HepG2 (cell line): Measurements from ENCODE around the gene MPP7. TPM values are rescaled to one million over a fixed set of nuclear protein-coding genes. Genes with fewer than 3 reads are reported as not detected.

Experiments used
- ATAC-seq: fragments of 200-7000 bp; cut with Tn5 transposase; 3 replicates; pipeline ENCODE4 v1.9.1; 2020; ENCODE audit warnings: mild to moderate bottlenecking, moderate library complexity
- BruUV-seq: library from RNA; stranded (reverse); fragments of 400-500 nt; replicated peaks from 2 replicates; lab custom pipeline; 2021; lab: Mats Ljungman, UMichigan
- CTCF ChIA-PET: fragments of 300-600 bp; formaldehyde crosslinking; extraction: SDS; loops from one replicate; lab custom pipeline; 2021; ENCODE audit warnings: low total read pairs, inconsistent platforms, low intra/inter-chr PET ratio; lab: Yijun Ruan, JAX
- POLR2A ChIA-PET: fragments of 350-600 bp; sonication (Branson Sonifier 250); formaldehyde crosslinking; loops from one replicate; lab custom pipeline; 2020; ENCODE audit warnings: antibody characterized with exemption, inconsistent platforms; lab: Yijun Ruan, JAX
- DNase-seq: peaks from one replicate; pipeline ENCODE4 v3.0.0-alpha.2; 2015; ENCODE audit warnings: low spot score
- FAIRE-seq: peaks from 3 replicates; lab custom pipeline; 2011; peaks lifted over from hg19 to GRCh38; lab: Jason Lieb, UNC
- H2AFZ ChIP-seq: one replicate; pipeline ENCODE4 v1.6.1; 2011; ENCODE audit warnings: low read length, inconsistent platforms
- H3K27ac ChIP-seq: fragments of 300-600 bp; 3 replicates; pipeline ENCODE4 v1.8.0; 2011; ENCODE audit warnings: mixed run types, mild to moderate bottlenecking, mixed read lengths, low read length, inconsistent platforms; ENCODE audit not compliant: insufficient read depth; ENCODE audit errors: extremely low read length
- H3K27me3 ChIP-seq, 2 experiments: fragments of 200-600 bp in 1 of 2; 2 replicates in 1 of 2; 3 replicates in 1 of 2; pipeline versions ENCODE4 v1.6.0 to v1.8.0; 2011; ENCODE audit warnings: low read length in 2 of 2, mild to moderate bottlenecking in 2 of 2, moderate library complexity in 2 of 2, inconsistent platforms in 1 of 2; ENCODE audit not compliant: insufficient read depth in 2 of 2, control insufficient read depth in 1 of 2
- H3K36me3 ChIP-seq, 2 experiments: fragments of 200-600 bp in 1 of 2; replicated peaks in 1 of 2; 2 replicates in 1 of 2; 3 replicates in 1 of 2; pipeline versions ENCODE4 v1.5.1 to v1.8.0; 2011; ENCODE audit warnings: low read length in 2 of 2, inconsistent platforms in 1 of 2; ENCODE audit not compliant: insufficient read depth in 2 of 2, control insufficient read depth in 1 of 2
- H3K4me1 ChIP-seq: 2 replicates; pipeline ENCODE4 v1.5.1; 2012; ENCODE audit warnings: low read length, inconsistent platforms; ENCODE audit not compliant: insufficient read depth
- H3K4me2 ChIP-seq: 2 replicates; pipeline ENCODE4 v1.6.0; 2011; ENCODE audit warnings: low read depth, low read length, inconsistent platforms
- H3K4me3 ChIP-seq, 3 experiments: fragments of 200-600 bp in 1 of 3; sonication (generic), shearing (Covaris generic) in 1 of 3; replicated peaks in 1 of 3; 2 replicates each; pipeline ENCODE4 v1.5.1; 2011 to 2016; ENCODE audit warnings: low read length in 3 of 3, inconsistent platforms in 2 of 3, low read depth in 2 of 3, mild to moderate bottlenecking in 2 of 3, control low read depth in 1 of 3, mixed read lengths in 1 of 3; ENCODE audit not compliant: insufficient read depth in 1 of 3
- H3K79me2 ChIP-seq: one replicate; pipeline ENCODE4 v1.6.1; 2011; ENCODE audit warnings: low read length, inconsistent platforms; ENCODE audit not compliant: insufficient read depth
- H3K9ac ChIP-seq: 2 replicates; pipeline ENCODE4 v1.6.0; 2011; ENCODE audit warnings: mild to moderate bottlenecking, low read depth, low read length, inconsistent platforms; ENCODE audit not compliant: insufficient read depth
- H3K9me3 ChIP-seq: 2 replicates; pipeline ENCODE4 v1.5.1; 2012; ENCODE audit warnings: mild to moderate bottlenecking, low read length
- H4K20me1 ChIP-seq: 2 replicates; pipeline ENCODE4 v1.6.0; 2011; ENCODE audit warnings: inconsistent platforms, mild to moderate bottlenecking, low read length, moderate library complexity; ENCODE audit not compliant: insufficient read depth
- DPF2 ChIP-seq: sonication (generic); formaldehyde crosslinking; IDR thresholded peaks from 2 replicates; pipeline ENCODE4 v1.4.0; 2020; ENCODE audit warnings: mild to moderate bottlenecking, low read depth, missing genetic modification reagents, borderline replicate concordance
- FIP1L1 ChIP-seq: fragments of 200-400 bp; formaldehyde crosslinking; IDR thresholded peaks from 2 replicates; pipeline ENCODE4 v1.6.1; 2018; ENCODE audit warnings: low read depth, mild to moderate bottlenecking, low read length, moderate library complexity, borderline replicate concordance; ENCODE audit not compliant: insufficient read depth
- HNF1A ChIP-seq, 2 experiments: sonication (generic) in 1 of 2; formaldehyde crosslinking in 1 of 2; IDR thresholded peaks; 2 replicates each; pipeline versions ENCODE4 v1.4.0 to v1.6.1; 2016 to 2020; ENCODE audit warnings: borderline replicate concordance in 1 of 2, low read depth in 1 of 2, mild to moderate bottlenecking in 1 of 2, missing genetic modification reagents in 1 of 2
- KMT2B ChIP-seq: IDR thresholded peaks from 2 replicates; pipeline ENCODE4 v1.6.1; 2016; ENCODE audit warnings: missing genetic modification reagents, missing compliant biosample characterization
- POLR2AphosphoS5 ChIP-seq: IDR thresholded peaks from 2 replicates; pipeline ENCODE4 v1.6.1; 2012; ENCODE audit warnings: low read depth, low read length
- RBAK ChIP-seq: sonication (generic); formaldehyde crosslinking; IDR thresholded peaks from 2 replicates; pipeline ENCODE4 v1.5.1; 2020; ENCODE audit warnings: mild to moderate bottlenecking, missing genetic modification reagents
- TAF15 ChIP-seq: fragments of 200-400 bp; formaldehyde crosslinking; IDR thresholded peaks from one replicate; pipeline ENCODE4 v1.6.1; 2018; ENCODE audit warnings: mild to moderate bottlenecking, low read depth, low read length; ENCODE audit not compliant: poor library complexity, severe bottlenecking
- YY1 ChIP-seq: IDR thresholded peaks from 2 replicates; pipeline ENCODE4 v1.6.1; 2011; ENCODE audit warnings: low read length, low read depth, moderate library complexity, mild to moderate bottlenecking; ENCODE audit not compliant: insufficient read depth, insufficient replicate concordance
- ZBTB14 ChIP-seq: sonication (generic); formaldehyde crosslinking; IDR thresholded peaks from 2 replicates; pipeline ENCODE4 v1.4.0; 2020; ENCODE audit warnings: missing genetic modification reagents
- ZBTB2 ChIP-seq: sonication (generic); formaldehyde crosslinking; IDR thresholded peaks from 2 replicates; pipeline ENCODE4 v1.8.0; 2022; ENCODE audit warnings: low read depth, missing genetic modification reagents
- ZFP91 ChIP-seq: sonication (generic); formaldehyde crosslinking; IDR thresholded peaks from 2 replicates; pipeline ENCODE4 v1.9.0; 2022; ENCODE audit warnings: missing genetic modification reagents, mild to moderate bottlenecking, borderline replicate concordance
- ZNF335 ChIP-seq: sonication (generic); formaldehyde crosslinking; IDR thresholded peaks from 2 replicates; pipeline ENCODE4 v1.4.0; 2020; ENCODE audit warnings: missing genetic modification reagents
- ZNF451 ChIP-seq: sonication (generic); formaldehyde crosslinking; IDR thresholded peaks from 2 replicates; pipeline ENCODE4 v1.5.0; 2020; ENCODE audit warnings: mild to moderate bottlenecking, missing genetic modification reagents
- ZNF556 ChIP-seq: sonication (generic); formaldehyde crosslinking; IDR thresholded peaks from 2 replicates; pipeline ENCODE4 v1.4.0; 2020; ENCODE audit warnings: mild to moderate bottlenecking, missing genetic modification reagents, borderline replicate concordance
- ZNF780A ChIP-seq: sonication (generic); formaldehyde crosslinking; IDR thresholded peaks from 2 replicates; pipeline ENCODE4 v1.8.0; 2022; ENCODE audit warnings: mild to moderate bottlenecking, missing genetic modification reagents, moderate library complexity
- ZSCAN31 ChIP-seq: sonication (generic); formaldehyde crosslinking; IDR thresholded peaks from 2 replicates; pipeline ENCODE4 v1.5.0; 2020; ENCODE audit warnings: low read depth, mild to moderate bottlenecking, missing genetic modification reagents
- whole genome bisulfite sequencing: methylation state at CpG from one replicate; pipeline ENCODE4 v1.1.6; 2017; ENCODE audit warnings: low lambda C conversion rate; 5-methylcytosine and 5-hydroxymethylcytosine counted together
- in situ Hi-C: cut with HindIII; loops from 2 replicates; pipeline ENCODE4 v1.10.0; 2017; ENCODE audit warnings: low pct_unique_long_range_greater_than_20kb; ENCODE audit not compliant: extremely low pct_ligation_motif_present
- intact Hi-C: fragments of 100-400 bp; cut with micrococcal nuclease; formaldehyde crosslinking; loops from one replicate; pipeline ENCODE4 v1.10.0; 2022; ENCODE audit not compliant: unreplicated experiment
- polyA plus RNA-seq, 8 experiments: library from polyadenylated mRNA; depleted of rRNA in 3 of 8; stranded (reverse) in 7 of 8; unstranded in 1 of 8; fragments of >200 nt; fragmentation: Illumina TruSeq in 4 of 8; extraction: Trizol in 4 of 8; gene quantifications; 2 replicates each; pipeline versions ENCODE4 v1.2.1 to v1.2.3, GENCODE V29; 2011 to 2016; ENCODE audit warnings: low read depth in 4 of 8, missing spikeins in 1 of 8, mixed read lengths in 1 of 8; ENCODE audit not compliant: insufficient read depth in 1 of 8
- total RNA-seq, 5 experiments: library from RNA; depleted of rRNA; stranded (reverse); fragments of >200 nt; fragmentation: Illumina TruSeq; extraction: Trizol; gene quantifications; 2 replicates each; pipeline ENCODE4 v1.2.3, GENCODE V29; 2016; ENCODE audit warnings: low read depth in 1 of 5

Gene MPP7
- total and polyA plus RNA-seq, 2 of the 13 experiments (the other 11 are each of a cell fraction or from before 2014, with no cell fraction given): 6.8 to 16.4 TPM

- no peak overlapping the region for H3K27ac ChIP-seq
- 91% methylated on average over 4 of the region's 4 CpGs for WGBS
- H3K4me2 ChIP-seq: no peak overlapping the region
- no peak overlapping the region for H2AFZ ChIP-seq
- H3K36me3 ChIP-seq: no peaks in the 10 kb centered on the region
- no peak for FAIRE-seq
- ChIA-PET POLR2A (no interaction called here), CTCF (no interaction called here)
- peaks cover 44% of the 10 kb centered on the region for H3K4me1 ChIP-seq
- no peaks in the 10 kb centered on the region for H4K20me1 ChIP-seq
- DNase-seq: no peak
- BruUV-seq: no TSS peak
- H3K27me3 ChIP-seq: no peaks in the 10 kb centered on the region
- H3K9me3 ChIP-seq: no peaks in the 10 kb centered on the region
- in situ Hi-C loops (no loop called here), intact Hi-C loops (no loop called here)
- no peak for ATAC-seq
- no peak overlapping the region for H3K9ac ChIP-seq
- peaks cover 13% of the 10 kb centered on the region for H3K79me2 ChIP-seq
- H3K4me3 ChIP-seq: no peak overlapping the region
- no peak for TF ChIP-seq ZNF451 (CRISPR knock-in tag)
- no peak for TF ChIP-seq ZBTB14 (CRISPR knock-in tag)
- no peak for TF ChIP-seq ZNF335 (CRISPR knock-in tag)
- TF ChIP-seq ZBTB2: no peak
- TF ChIP-seq ZNF556 (CRISPR knock-in tag): no peak
- TF ChIP-seq YY1: no peak
- no peak for TF ChIP-seq POLR2AphosphoS5
- no peak for TF ChIP-seq DPF2
- no peak for TF ChIP-seq ZNF780A (CRISPR knock-in tag)
- no peak for TF ChIP-seq ZFP91
- no peak for TF ChIP-seq FIP1L1
- TF ChIP-seq RBAK (CRISPR knock-in tag): no peak
- no peak for TF ChIP-seq ZSCAN31
- TF ChIP-seq HNF1A (IDR thresholded peaks at IDR 0.05; ENCODE audit: low read depth): no peak
- TF ChIP-seq HNF1A (CRISPR knock-in tag; IDR thresholded peaks at IDR 0.05; ENCODE audit: borderline replicate concordance): no peak
- no peak for TF ChIP-seq TAF15
- no peak for TF ChIP-seq KMT2B (CRISPR knock-in tag)
Measured at GRCh38 chr10:28278842-28279241, 24.0 kb downstream of the MPP7 start.
